ENCODE data around the gene GET3.

The GET3 gene

DNA sequence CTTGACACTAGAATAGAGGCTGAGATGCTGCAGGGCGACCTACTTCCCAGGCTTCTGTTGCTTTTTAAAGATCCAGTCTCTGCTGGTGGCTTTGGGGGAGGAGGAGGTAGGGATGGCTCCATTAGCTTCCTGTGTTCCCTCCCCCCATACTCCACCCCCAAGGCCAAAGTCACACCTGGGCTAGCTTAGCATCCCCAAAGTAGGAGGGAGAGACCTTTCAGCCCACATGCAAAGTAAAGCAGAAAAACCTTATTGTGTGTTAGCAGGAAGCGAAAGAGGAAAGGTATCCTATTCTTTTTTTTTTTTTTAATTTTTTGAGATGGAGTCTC is 10.3 kb upstream of the GET3 start:
- peaks cover 13% of the 10 kb centered on the region for H3K36me3 Mint-ChIP-seq (ENCODE audit: low read depth)
- H3K4me3 Mint-ChIP-seq: no peak overlapping the region
- H3K27me3 Mint-ChIP-seq (ENCODE audit: low read depth, poor library complexity): peaks cover 3% of the 10 kb centered on the region
- no peak for TF ChIP-seq CTCF (IDR thresholded peaks at IDR 0.05)
- H3K27ac Mint-ChIP-seq: no peak overlapping the region
- H3K4me1 Mint-ChIP-seq: peaks cover 32% of the 10 kb centered on the region
- no peaks in the 10 kb centered on the region for H3K9me3 Mint-ChIP-seq
- no peak for DNase-seq

DNA sequence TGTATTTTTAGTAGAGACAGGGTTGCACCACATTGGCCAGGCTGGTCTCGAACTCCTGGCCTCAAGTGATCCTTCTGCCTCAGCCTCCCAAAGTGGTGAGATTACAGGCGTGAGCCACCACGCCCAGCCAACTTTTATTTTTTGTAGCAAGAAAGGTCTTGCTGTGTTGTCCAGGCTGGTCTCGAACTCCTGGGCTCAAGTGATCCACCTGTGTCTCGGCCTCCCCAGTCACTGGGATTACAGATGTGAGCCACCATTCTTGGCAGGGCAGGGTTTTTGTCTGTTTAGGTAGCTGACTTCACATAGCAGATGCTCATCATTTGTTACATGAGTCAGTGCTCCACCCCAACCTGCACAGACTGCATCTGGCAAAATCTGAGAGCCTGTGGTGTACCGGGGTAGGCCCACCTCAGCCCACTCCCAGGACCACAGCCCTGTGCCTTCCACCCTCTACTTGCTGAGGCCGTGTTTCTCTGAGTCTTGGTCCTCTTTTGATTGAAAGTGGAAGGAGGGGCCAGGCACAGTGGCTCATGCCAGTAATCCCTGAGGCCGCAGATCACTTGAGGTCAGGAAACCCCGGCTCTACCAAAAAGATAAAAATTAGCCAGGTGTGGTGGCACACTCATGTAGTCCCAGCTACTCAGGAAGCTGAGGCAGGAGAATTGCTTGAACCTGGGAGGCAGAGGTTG is 9.4 kb upstream of the GET3 start:
- peaks cover 18% of the 10 kb centered on the region for H3K36me3 Mint-ChIP-seq (ENCODE audit: low read depth)
- TF ChIP-seq CTCF (IDR thresholded peaks at IDR 0.05): no peak
- no peak overlapping the region for H3K4me3 Mint-ChIP-seq
- H3K9me3 Mint-ChIP-seq: no peaks in the 10 kb centered on the region
- no peak for DNase-seq
- peak overlapping the region; percentile 22 for H3K27ac Mint-ChIP-seq
- H3K4me1 Mint-ChIP-seq: peaks cover 40% of the 10 kb centered on the region
- peaks cover 8% of the 10 kb centered on the region for H3K27me3 Mint-ChIP-seq (ENCODE audit: low read depth, poor library complexity)

DNA sequence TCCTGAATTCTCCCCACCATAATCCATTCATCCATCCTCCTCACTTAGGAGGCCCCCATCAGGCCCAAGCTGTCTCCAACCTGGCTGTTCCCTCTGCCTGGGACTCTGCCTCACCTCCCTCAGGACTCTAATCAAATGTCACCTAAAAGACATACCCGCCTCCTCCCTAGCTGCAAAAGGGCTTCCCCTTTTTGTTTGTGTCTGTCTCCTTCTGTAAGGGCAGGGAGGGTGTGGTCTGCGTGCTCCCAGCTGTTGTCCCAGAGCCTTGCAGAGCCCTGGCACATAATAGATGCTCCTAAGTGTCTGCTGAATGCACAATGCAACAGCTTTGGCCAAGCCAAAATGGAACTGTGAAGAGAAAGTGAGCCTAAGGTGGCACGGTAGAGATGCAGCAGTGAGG is 7.2 kb upstream of the GET3 start:
- Mint-ChIP-seq H3K4me1 (peaks cover 41% of the 10 kb centered on the region), H3K36me3 (ENCODE audit: low read depth) (peaks cover 18% of the 10 kb centered on the region), H3K27ac (peak overlapping the region; percentile 97), H3K9me3 (no peaks in the 10 kb centered on the region), H3K4me3 (no peak overlapping the region), H3K27me3 (ENCODE audit: low read depth, poor library complexity) (peaks cover 8% of the 10 kb centered on the region)
- DNase-seq: no peak
- no peak for TF ChIP-seq CTCF (IDR thresholded peaks at IDR 0.05)

DNA sequence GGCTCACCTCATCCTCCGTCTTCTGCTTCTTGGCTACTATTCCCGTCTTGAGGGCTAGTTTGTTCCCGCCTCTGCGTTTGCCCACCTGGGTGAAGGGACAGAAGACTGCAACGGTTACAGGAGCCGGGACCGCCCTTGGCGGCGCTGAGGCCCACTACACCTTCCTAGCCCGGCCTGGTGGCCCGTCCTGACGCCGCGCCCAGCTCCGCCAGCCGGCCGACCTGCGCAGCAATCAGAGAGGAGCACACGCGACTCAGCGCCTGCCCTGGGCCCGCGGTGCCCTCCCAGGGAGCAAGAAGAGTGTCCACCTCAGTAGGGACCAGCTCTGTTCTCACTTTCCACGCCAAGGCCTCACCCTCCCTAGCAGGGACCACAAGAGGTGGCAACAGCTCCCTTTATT is 6.0 kb upstream of the GET3 start:
- no peaks in the 10 kb centered on the region for H3K9me3 Mint-ChIP-seq
- H3K4me1 Mint-ChIP-seq: peaks cover 38% of the 10 kb centered on the region
- H3K4me3 Mint-ChIP-seq: no peak overlapping the region
- no peak overlapping the region for H3K27ac Mint-ChIP-seq
- DNase-seq: no peak
- peaks cover 18% of the 10 kb centered on the region for H3K36me3 Mint-ChIP-seq (ENCODE audit: low read depth)
- H3K27me3 Mint-ChIP-seq (ENCODE audit: low read depth, poor library complexity): peaks cover 8% of the 10 kb centered on the region
- TF ChIP-seq CTCF (IDR thresholded peaks at IDR 0.05): no peak

- Mint-ChIP-seq H3K27ac (peak overlapping the region; percentile 77), H3K4me3 (peak overlapping the region; percentile 96), H3K9me3 (no peaks in the 10 kb centered on the region), H3K4me1 (peaks cover 52% of the 10 kb centered on the region), H3K36me3 (ENCODE audit: low read depth) (peaks cover 19% of the 10 kb centered on the region), H3K27me3 (ENCODE audit: low read depth, poor library complexity) (peaks cover 10% of the 10 kb centered on the region)
- no peak for DNase-seq
- TF ChIP-seq CTCF (IDR thresholded peaks at IDR 0.05): no peak
These were observed 3.7 kb upstream of the GET3 start for GRCh38 chr19:12733369-12734214.

Measured in nephron progenitor cell (in vitro differentiated cells).